ENCODE results near the gene KRTAP1-4. TPM values are rescaled to one million over a fixed set of nuclear protein-coding genes. Genes with fewer than 3 reads are reported as not detected.

KRTAP1-4 gene
- total RNA-seq, 1 experiment from 2014 or later = not detected

GRCh38 chr17:40993084-40993483 is 36.9 kb downstream of the KRTAP1-4 start:
- no peak for TF ChIP-seq CTCF (IDR thresholded peaks at IDR 0.05; ENCODE audit: insufficient read depth in 1 of 2, low read depth in 1 of 2, low read length in 1 of 2, severe bottlenecking in 1 of 2, unreplicated experiment in 1 of 2)
- peaks cover 20% of the 10 kb centered on the region for H3K9me3 Mint-ChIP-seq (ENCODE audit: unreplicated experiment)
- no peaks in the 10 kb centered on the region for H3K36me3 Mint-ChIP-seq (ENCODE audit: insufficient read depth, unreplicated experiment)
- DNase-seq = no peak
- H3K36me3 ChIP-seq (ENCODE audit: control insufficient read depth, insufficient read depth, low read length) = no peaks in the 10 kb centered on the region
- 0 out of 2 replicates have a peak, but pooled peaks cover 6% of the 10 kb centered on the region for H3K4me1 ChIP-seq
- H3K27me3 Mint-ChIP-seq (ENCODE audit: insufficient read depth, unreplicated experiment) = no peaks in the 10 kb centered on the region
- no peak overlapping the region for H3K4me3 ChIP-seq (ENCODE audit: low read depth, low read length)
- intact Hi-C loops (cut with micrococcal nuclease; ENCODE audit: unreplicated experiment) = no loop called here
- CTCF ChIA-PET = no interaction called here
- H3K27ac Mint-ChIP-seq (ENCODE audit: unreplicated experiment) = no peak overlapping the region
- no TSS peak for BruUV-seq (replicated peaks)
- no peaks in the 10 kb centered on the region for H3K27me3 ChIP-seq (replicated peaks; ENCODE audit: control insufficient read depth, insufficient read depth, low read length)
- H3K9me3 ChIP-seq = no peaks in the 10 kb centered on the region
- peaks cover 26% of the 10 kb centered on the region for H3K4me1 Mint-ChIP-seq (ENCODE audit: low read depth, unreplicated experiment)
- POLR2A ChIA-PET = no interaction called here
- H3K4me3 Mint-ChIP-seq (ENCODE audit: unreplicated experiment) = no peak overlapping the region

- Histone ChIP-seq H3K4me1 (0 out of 2 replicates have a peak, but pooled peaks cover 6% of the 10 kb centered on the region), H3K4me3 (ENCODE audit: low read depth, low read length) (no peak overlapping the region), H3K36me3 (ENCODE audit: control insufficient read depth, insufficient read depth, low read length) (no peaks in the 10 kb centered on the region), H3K27me3 (replicated peaks; ENCODE audit: control insufficient read depth, insufficient read depth, low read length) (no peaks in the 10 kb centered on the region), H3K9me3 (no peaks in the 10 kb centered on the region)
- DNase-seq = no peak
- H3K4me1 Mint-ChIP-seq (ENCODE audit: low read depth, unreplicated experiment) = peaks cover 26% of the 10 kb centered on the region
- no peak for TF ChIP-seq CTCF (IDR thresholded peaks at IDR 0.05; ENCODE audit: insufficient read depth in 1 of 2, low read depth in 1 of 2, low read length in 1 of 2, severe bottlenecking in 1 of 2, unreplicated experiment in 1 of 2)
- no TSS peak for BruUV-seq (replicated peaks)
- POLR2A ChIA-PET = no interaction called here
- no peaks in the 10 kb centered on the region for H3K27me3 Mint-ChIP-seq (ENCODE audit: insufficient read depth, unreplicated experiment)
- no peak overlapping the region for H3K27ac Mint-ChIP-seq (ENCODE audit: unreplicated experiment)
- H3K4me3 Mint-ChIP-seq (ENCODE audit: unreplicated experiment) = no peak overlapping the region
- no peaks in the 10 kb centered on the region for H3K36me3 Mint-ChIP-seq (ENCODE audit: insufficient read depth, unreplicated experiment)
- peaks cover 20% of the 10 kb centered on the region for H3K9me3 Mint-ChIP-seq (ENCODE audit: unreplicated experiment)
- intact Hi-C loops (cut with micrococcal nuclease; ENCODE audit: unreplicated experiment) = no loop called here
- CTCF ChIA-PET = no interaction called here
Measured at GRCh38 chr17:40992666-40993065, 37.3 kb downstream of the KRTAP1-4 start.

- CTCF ChIA-PET = no interaction called here
- BruUV-seq (replicated peaks) = no TSS peak
- peaks cover under 1% of the 10 kb centered on the region for H3K4me1 Mint-ChIP-seq (ENCODE audit: low read depth, unreplicated experiment)
Measured at GRCh38 chr17:40986920-40987319, 43.1 kb downstream of the KRTAP1-4 start.

More at GRCh38 chr17:40986920-40987319, 43.1 kb downstream of the KRTAP1-4 start:
- TF ChIP-seq CTCF (IDR thresholded peaks at IDR 0.05; ENCODE audit: insufficient read depth in 1 of 2, low read depth in 1 of 2, low read length in 1 of 2, severe bottlenecking in 1 of 2, unreplicated experiment in 1 of 2) = no peak
- no peaks in the 10 kb centered on the region for H3K4me1 ChIP-seq
- no peak for DNase-seq
- Mint-ChIP-seq H3K36me3 (ENCODE audit: insufficient read depth, unreplicated experiment) (no peaks in the 10 kb centered on the region), H3K27ac (ENCODE audit: unreplicated experiment) (no peak overlapping the region), H3K27me3 (ENCODE audit: insufficient read depth, unreplicated experiment) (no peaks in the 10 kb centered on the region), H3K9me3 (ENCODE audit: unreplicated experiment) (peaks cover 9% of the 10 kb centered on the region), H3K4me3 (ENCODE audit: unreplicated experiment) (no peak overlapping the region)
- intact Hi-C loops (cut with micrococcal nuclease; ENCODE audit: unreplicated experiment) = no loop called here
- H3K36me3 ChIP-seq (ENCODE audit: control insufficient read depth, insufficient read depth, low read length) = no peaks in the 10 kb centered on the region
- no peaks in the 10 kb centered on the region for H3K9me3 ChIP-seq
- POLR2A ChIA-PET = no interaction called here
- no peak overlapping the region for H3K4me3 ChIP-seq (ENCODE audit: low read depth, low read length)
- H3K27me3 ChIP-seq (replicated peaks; ENCODE audit: control insufficient read depth, insufficient read depth, low read length) = no peaks in the 10 kb centered on the region

Data from Caco-2 (cell line).